HepG2 (cell line): ENCODE data around the gene CPED1. TPM values are rescaled to one million over a fixed set of nuclear protein-coding genes. Genes with fewer than 3 reads are reported as not detected.

Source experiments
- ATAC-seq: fragments of 200-7000 bp; cut with Tn5 transposase; 3 replicates; pipeline ENCODE4 v1.9.1; 2020; ENCODE audit warnings: mild to moderate bottlenecking, moderate library complexity
- BruUV-seq: library from RNA; stranded (reverse); fragments of 400-500 nt; replicated peaks from 2 replicates; lab custom pipeline; 2021; lab: Mats Ljungman, UMichigan
- CTCF ChIA-PET: fragments of 300-600 bp; formaldehyde crosslinking; extraction: SDS; loops from one replicate; lab custom pipeline; 2021; ENCODE audit warnings: low total read pairs, inconsistent platforms, low intra/inter-chr PET ratio; lab: Yijun Ruan, JAX
- POLR2A ChIA-PET: fragments of 350-600 bp; sonication (Branson Sonifier 250); formaldehyde crosslinking; loops from one replicate; lab custom pipeline; 2020; ENCODE audit warnings: antibody characterized with exemption, inconsistent platforms; lab: Yijun Ruan, JAX
- DNase-seq: peaks from one replicate; pipeline ENCODE4 v3.0.0-alpha.2; 2015; ENCODE audit warnings: low spot score
- FAIRE-seq: peaks from 3 replicates; lab custom pipeline; 2011; peaks lifted over from hg19 to GRCh38; lab: Jason Lieb, UNC
- H2AFZ ChIP-seq: one replicate; pipeline ENCODE4 v1.6.1; 2011; ENCODE audit warnings: low read length, inconsistent platforms
- H3K27ac ChIP-seq: fragments of 300-600 bp; 3 replicates; pipeline ENCODE4 v1.8.0; 2011; ENCODE audit warnings: mixed run types, mild to moderate bottlenecking, mixed read lengths, low read length, inconsistent platforms; ENCODE audit not compliant: insufficient read depth; ENCODE audit errors: extremely low read length
- H3K27me3 ChIP-seq, 2 experiments: fragments of 200-600 bp in 1 of 2; 2 replicates in 1 of 2; 3 replicates in 1 of 2; pipeline versions ENCODE4 v1.6.0 to v1.8.0; 2011; ENCODE audit warnings: low read length in 2 of 2, mild to moderate bottlenecking in 2 of 2, moderate library complexity in 2 of 2, inconsistent platforms in 1 of 2; ENCODE audit not compliant: insufficient read depth in 2 of 2, control insufficient read depth in 1 of 2
- H3K36me3 ChIP-seq, 2 experiments: fragments of 200-600 bp in 1 of 2; replicated peaks in 1 of 2; 2 replicates in 1 of 2; 3 replicates in 1 of 2; pipeline versions ENCODE4 v1.5.1 to v1.8.0; 2011; ENCODE audit warnings: low read length in 2 of 2, inconsistent platforms in 1 of 2; ENCODE audit not compliant: insufficient read depth in 2 of 2, control insufficient read depth in 1 of 2
- H3K4me1 ChIP-seq: 2 replicates; pipeline ENCODE4 v1.5.1; 2012; ENCODE audit warnings: low read length, inconsistent platforms; ENCODE audit not compliant: insufficient read depth
- H3K4me2 ChIP-seq: 2 replicates; pipeline ENCODE4 v1.6.0; 2011; ENCODE audit warnings: low read depth, low read length, inconsistent platforms
- H3K4me3 ChIP-seq, 3 experiments: fragments of 200-600 bp in 1 of 3; sonication (generic), shearing (Covaris generic) in 1 of 3; replicated peaks in 1 of 3; 2 replicates each; pipeline ENCODE4 v1.5.1; 2011 to 2016; ENCODE audit warnings: low read length in 3 of 3, inconsistent platforms in 2 of 3, low read depth in 2 of 3, mild to moderate bottlenecking in 2 of 3, control low read depth in 1 of 3, mixed read lengths in 1 of 3; ENCODE audit not compliant: insufficient read depth in 1 of 3
- H3K79me2 ChIP-seq: one replicate; pipeline ENCODE4 v1.6.1; 2011; ENCODE audit warnings: low read length, inconsistent platforms; ENCODE audit not compliant: insufficient read depth
- H3K9ac ChIP-seq: 2 replicates; pipeline ENCODE4 v1.6.0; 2011; ENCODE audit warnings: mild to moderate bottlenecking, low read depth, low read length, inconsistent platforms; ENCODE audit not compliant: insufficient read depth
- H3K9me3 ChIP-seq: 2 replicates; pipeline ENCODE4 v1.5.1; 2012; ENCODE audit warnings: mild to moderate bottlenecking, low read length
- H4K20me1 ChIP-seq: 2 replicates; pipeline ENCODE4 v1.6.0; 2011; ENCODE audit warnings: inconsistent platforms, mild to moderate bottlenecking, low read length, moderate library complexity; ENCODE audit not compliant: insufficient read depth
- EP300 ChIP-seq, 3 experiments: sonication (generic) in 1 of 3; formaldehyde crosslinking in 1 of 3; IDR thresholded peaks; 2 replicates each; pipeline versions ENCODE4 v1.5.1 to v1.6.1; 2011 to 2020; ENCODE audit warnings: low read depth in 2 of 3, low read length in 2 of 3, borderline replicate concordance in 1 of 3, improper control_type of control experiment in 1 of 3, mild to moderate bottlenecking in 1 of 3, missing genetic modification reagents in 1 of 3, moderate library complexity in 1 of 3
- ESRRA ChIP-seq: sonication (generic); formaldehyde crosslinking; IDR thresholded peaks from 2 replicates; pipeline ENCODE4 v1.5.1; 2020; ENCODE audit warnings: mild to moderate bottlenecking, low read depth, missing genetic modification reagents
- FLYWCH1 ChIP-seq: sonication (generic); formaldehyde crosslinking; IDR thresholded peaks from 2 replicates; pipeline ENCODE4 v1.8.1; 2023; ENCODE audit warnings: mild to moderate bottlenecking, missing genetic modification reagents
- HDAC1 ChIP-seq: sonication (generic); formaldehyde crosslinking; IDR thresholded peaks from 2 replicates; pipeline ENCODE4 v1.5.1; 2020; ENCODE audit warnings: mild to moderate bottlenecking, missing genetic modification reagents
- HOXA9 ChIP-seq: sonication (generic); formaldehyde crosslinking; IDR thresholded peaks from 2 replicates; pipeline ENCODE4 v1.8.1; 2022; ENCODE audit warnings: missing genetic modification reagents, mild to moderate bottlenecking, moderate library complexity, borderline replicate concordance
- MEIS1 ChIP-seq: sonication (generic); formaldehyde crosslinking; IDR thresholded peaks from 2 replicates; pipeline ENCODE4 v1.9.0; 2021; ENCODE audit warnings: mild to moderate bottlenecking, missing genetic modification reagents, moderate library complexity, borderline replicate concordance
- NFKB2 ChIP-seq: sonication (generic); formaldehyde crosslinking; IDR thresholded peaks from 2 replicates; pipeline ENCODE4 v1.4.0; 2020; ENCODE audit warnings: missing genetic modification reagents, borderline replicate concordance
- NRL ChIP-seq: sonication (generic); formaldehyde crosslinking; IDR thresholded peaks from 2 replicates; pipeline ENCODE4 v1.5.0; 2020; ENCODE audit warnings: missing genetic modification reagents, mild to moderate bottlenecking, moderate library complexity, borderline replicate concordance
- RXRA ChIP-seq: sonication (generic); formaldehyde crosslinking; IDR thresholded peaks from 2 replicates; pipeline ENCODE4 v1.5.1; 2020; ENCODE audit warnings: missing genetic modification reagents
- ZFP41 ChIP-seq: sonication (generic); formaldehyde crosslinking; IDR thresholded peaks from 2 replicates; pipeline ENCODE4 v1.4.0; 2020; ENCODE audit warnings: mild to moderate bottlenecking, missing genetic modification reagents, borderline replicate concordance
- ZNF225 ChIP-seq: sonication (generic); formaldehyde crosslinking; IDR thresholded peaks from 2 replicates; pipeline ENCODE4 v1.4.0; 2020; ENCODE audit warnings: mild to moderate bottlenecking, missing genetic modification reagents
- ZNF30 ChIP-seq: sonication (generic); formaldehyde crosslinking; IDR thresholded peaks from 2 replicates; pipeline ENCODE4 v1.5.0; 2020; ENCODE audit warnings: mild to moderate bottlenecking, missing genetic modification reagents
- WGBS: methylation state at CpG from one replicate; pipeline ENCODE4 v1.1.6; 2017; ENCODE audit warnings: low lambda C conversion rate; 5-methylcytosine and 5-hydroxymethylcytosine counted together
- in situ Hi-C: cut with HindIII; loops from 2 replicates; pipeline ENCODE4 v1.10.0; 2017; ENCODE audit warnings: low pct_unique_long_range_greater_than_20kb; ENCODE audit not compliant: extremely low pct_ligation_motif_present
- intact Hi-C: fragments of 100-400 bp; cut with micrococcal nuclease; formaldehyde crosslinking; loops from one replicate; pipeline ENCODE4 v1.10.0; 2022; ENCODE audit not compliant: unreplicated experiment
- polyA plus RNA-seq, 8 experiments: library from polyadenylated mRNA; depleted of rRNA in 3 of 8; stranded (reverse) in 7 of 8; unstranded in 1 of 8; fragments of >200 nt; fragmentation: Illumina TruSeq in 4 of 8; extraction: Trizol in 4 of 8; gene quantifications; 2 replicates each; pipeline versions ENCODE4 v1.2.1 to v1.2.3, GENCODE V29; 2011 to 2016; ENCODE audit warnings: low read depth in 4 of 8, missing spikeins in 1 of 8, mixed read lengths in 1 of 8; ENCODE audit not compliant: insufficient read depth in 1 of 8
- total RNA-seq, 5 experiments: library from RNA; depleted of rRNA; stranded (reverse); fragments of >200 nt; fragmentation: Illumina TruSeq; extraction: Trizol; gene quantifications; 2 replicates each; pipeline ENCODE4 v1.2.3, GENCODE V29; 2016; ENCODE audit warnings: low read depth in 1 of 5
- TF ChIP-seq, protein P1 (sequence below): sonication (generic); formaldehyde crosslinking; IDR thresholded peaks from 2 replicates; pipeline ENCODE4 v1.4.0; 2020; ENCODE audit warnings: missing genetic modification reagents
- TF ChIP-seq, protein P2 (sequence below): sonication (generic); formaldehyde crosslinking; IDR thresholded peaks from 2 replicates; pipeline ENCODE4 v1.5.0; 2020; ENCODE audit warnings: missing genetic modification reagents
- TF ChIP-seq, protein P3 (sequence below): sonication (generic); formaldehyde crosslinking; IDR thresholded peaks from 2 replicates; pipeline ENCODE4 v1.4.0; 2020; ENCODE audit warnings: mild to moderate bottlenecking, missing genetic modification reagents
- TF ChIP-seq, protein P4 (sequence below): sonication (generic); formaldehyde crosslinking; IDR thresholded peaks from 2 replicates; pipeline ENCODE4 v1.5.1; 2020; ENCODE audit warnings: missing genetic modification reagents, mild to moderate bottlenecking, borderline replicate concordance
- TF ChIP-seq, protein P5 (sequence below): sonication (generic); formaldehyde crosslinking; IDR thresholded peaks from 2 replicates; pipeline ENCODE4 v1.5.1; 2020; ENCODE audit warnings: missing genetic modification reagents, mild to moderate bottlenecking, borderline replicate concordance

Gene CPED1
- total and polyA plus RNA-seq, 2 of the 13 experiments (the other 11 are each of a cell fraction or from before 2014, with no cell fraction given) = 11.5 to 27.0 TPM

DNA sequence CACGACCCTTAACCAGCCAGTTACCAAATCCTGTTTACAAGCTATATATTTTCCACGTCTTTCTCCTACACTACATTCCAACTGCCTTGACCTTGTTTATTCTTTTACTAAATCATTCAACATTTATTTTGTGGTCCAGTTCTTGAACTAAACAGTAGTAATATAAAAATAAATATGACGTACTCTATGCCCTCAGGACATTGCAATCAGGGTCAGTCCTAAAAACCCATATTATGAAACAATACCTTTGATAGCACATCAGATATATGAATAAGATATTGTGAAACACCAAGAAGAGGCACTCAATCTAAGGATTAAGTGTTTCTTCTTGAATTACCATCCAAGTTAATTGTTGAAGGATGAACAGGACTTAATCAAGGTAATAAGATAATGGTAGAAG, 287.8 kb downstream of the CPED1 start:
- H3K4me1 ChIP-seq = no peaks in the 10 kb centered on the region
- H3K4me2 ChIP-seq = no peak overlapping the region

More for the DNA sequence above, 287.8 kb downstream of the CPED1 start:
- TF ChIP-seq RXRA (CRISPR knock-in tag) (no peak), HOXA9 (CRISPR knock-in tag) (no peak), NRL (CRISPR knock-in tag) (no peak), HDAC1 (CRISPR knock-in tag) (no peak), ZFP41 (CRISPR knock-in tag) (no peak), ZNF225 (CRISPR knock-in tag) (no peak), ZNF30 (CRISPR knock-in tag) (no peak), NFKB2 (CRISPR knock-in tag) (no peak), EP300 (IDR thresholded peaks at IDR 0.05; ENCODE audit: low read depth in 2 of 2, low read length in 2 of 2) (no peak), EP300 (CRISPR knock-in tag; IDR thresholded peaks at IDR 0.05; ENCODE audit: borderline replicate concordance) (no peak), FLYWCH1 (CRISPR knock-in tag) (no peak), MEIS1 (CRISPR knock-in tag) (no peak), ESRRA (CRISPR knock-in tag) (no peak)
- TF ChIP-seq, protein P1, sequence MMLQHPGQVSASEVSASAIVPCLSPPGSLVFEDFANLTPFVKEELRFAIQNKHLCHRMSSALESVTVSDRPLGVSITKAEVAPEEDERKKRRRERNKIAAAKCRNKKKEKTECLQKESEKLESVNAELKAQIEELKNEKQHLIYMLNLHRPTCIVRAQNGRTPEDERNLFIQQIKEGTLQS (CRISPR knock-in tag) = no peak
- TF ChIP-seq, protein P2, sequence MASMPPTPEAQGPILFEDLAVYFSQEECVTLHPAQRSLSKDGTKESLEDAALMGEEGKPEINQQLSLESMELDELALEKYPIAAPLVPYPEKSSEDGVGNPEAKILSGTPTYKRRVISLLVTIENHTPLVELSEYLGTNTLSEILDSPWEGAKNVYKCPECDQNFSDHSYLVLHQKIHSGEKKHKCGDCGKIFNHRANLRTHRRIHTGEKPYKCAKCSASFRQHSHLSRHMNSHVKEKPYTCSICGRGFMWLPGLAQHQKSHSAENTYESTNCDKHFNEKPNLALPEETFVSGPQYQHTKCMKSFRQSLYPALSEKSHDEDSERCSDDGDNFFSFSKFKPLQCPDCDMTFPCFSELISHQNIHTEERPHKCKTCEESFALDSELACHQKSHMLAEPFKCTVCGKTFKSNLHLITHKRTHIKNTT (CRISPR knock-in tag) = no peak
- TF ChIP-seq, protein P3, sequence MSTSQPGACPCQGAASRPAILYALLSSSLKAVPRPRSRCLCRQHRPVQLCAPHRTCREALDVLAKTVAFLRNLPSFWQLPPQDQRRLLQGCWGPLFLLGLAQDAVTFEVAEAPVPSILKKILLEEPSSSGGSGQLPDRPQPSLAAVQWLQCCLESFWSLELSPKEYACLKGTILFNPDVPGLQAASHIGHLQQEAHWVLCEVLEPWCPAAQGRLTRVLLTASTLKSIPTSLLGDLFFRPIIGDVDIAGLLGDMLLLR = no peak
- TF ChIP-seq, protein P4, sequence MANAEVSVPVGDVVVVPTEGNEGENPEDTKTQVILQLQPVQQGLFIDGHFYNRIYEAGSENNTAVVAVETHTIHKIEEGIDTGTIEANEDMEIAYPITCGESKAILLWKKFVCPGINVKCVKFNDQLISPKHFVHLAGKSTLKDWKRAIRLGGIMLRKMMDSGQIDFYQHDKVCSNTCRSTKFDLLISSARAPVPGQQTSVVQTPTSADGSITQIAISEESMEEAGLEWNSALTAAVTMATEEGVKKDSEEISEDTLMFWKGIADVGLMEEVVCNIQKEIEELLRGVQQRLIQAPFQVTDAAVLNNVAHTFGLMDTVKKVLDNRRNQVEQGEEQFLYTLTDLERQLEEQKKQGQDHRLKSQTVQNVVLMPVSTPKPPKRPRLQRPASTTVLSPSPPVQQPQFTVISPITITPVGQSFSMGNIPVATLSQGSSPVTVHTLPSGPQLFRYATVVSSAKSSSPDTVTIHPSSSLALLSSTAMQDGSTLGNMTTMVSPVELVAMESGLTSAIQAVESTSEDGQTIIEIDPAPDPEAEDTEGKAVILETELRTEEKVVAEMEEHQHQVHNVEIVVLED (CRISPR knock-in tag) = no peak
- TF ChIP-seq, protein P5, sequence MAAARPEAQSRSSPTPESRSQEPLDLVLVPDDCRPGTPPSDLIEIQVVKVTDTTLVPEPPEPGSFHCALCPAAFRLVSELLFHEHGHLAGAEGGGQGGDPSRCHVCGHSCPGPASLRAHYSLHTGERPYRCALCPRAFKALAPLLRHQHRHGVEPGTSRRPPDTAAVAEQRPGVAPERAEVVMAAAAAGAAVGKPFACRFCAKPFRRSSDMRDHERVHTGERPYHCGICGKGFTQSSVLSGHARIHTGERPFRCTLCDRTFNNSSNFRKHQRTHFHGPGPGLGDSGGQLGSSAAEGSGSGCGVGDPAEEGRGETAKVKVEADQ (CRISPR knock-in tag) = no peak
- H3K27ac ChIP-seq = no peak overlapping the region
- H4K20me1 ChIP-seq = no peaks in the 10 kb centered on the region
- no peak for ATAC-seq
- intact Hi-C loops = no loop called here
- no TSS peak for BruUV-seq
- 56% methylated on average over 3 of the region's 3 CpGs for WGBS
- H3K9ac ChIP-seq = no peak overlapping the region
- no peak for DNase-seq
- no peaks in the 10 kb centered on the region for H3K79me2 ChIP-seq
- no peak overlapping the region for H2AFZ ChIP-seq
- no peaks in the 10 kb centered on the region for H3K27me3 ChIP-seq
- no peaks in the 10 kb centered on the region for H3K9me3 ChIP-seq
- in situ Hi-C loops = no loop called here
- CTCF ChIA-PET = no interaction called here
- H3K4me3 ChIP-seq = no peak overlapping the region
- no peak for FAIRE-seq
- POLR2A ChIA-PET = no interaction called here
- H3K36me3 ChIP-seq = no peaks in the 10 kb centered on the region
